ENCODE results near the gene C9orf50. TPM values are rescaled to one million over a fixed set of nuclear protein-coding genes. Genes with fewer than 3 reads are reported as not detected.

The C9orf50 gene
- total and polyA plus RNA-seq, 2 donors = 0.28 TPM; not detected in 1

GRCh38 chr9:129655154-129655553 lies 34.3 kb upstream of the C9orf50 start:
- 91% methylated on average over 7 of the region's 7 CpGs for WGBS
- Histone ChIP-seq H3K36me3 (ENCODE audit: insufficient read depth) (no peaks in the 10 kb centered on the region), H3K4me3 (ENCODE audit: low read depth, low read length) (no peak overlapping the region), H3K4me1 (ENCODE audit: insufficient read depth) (no peaks in the 10 kb centered on the region), H3K27ac (ENCODE audit: low read depth) (no peak overlapping the region)
- DNase-seq (ENCODE audit: extremely low spot score) = no peak

GRCh38 chr9:129654554-129655040 lies 33.7 kb upstream of the C9orf50 start:
- no peaks in the 10 kb centered on the region for H3K36me3 ChIP-seq (ENCODE audit: insufficient read depth)
- no peak for DNase-seq (ENCODE audit: extremely low spot score)
- 50% methylated on average over 20 of the region's 20 CpGs for WGBS
- no peak overlapping the region for H3K27ac ChIP-seq (ENCODE audit: low read depth)
- H3K4me1 ChIP-seq (ENCODE audit: insufficient read depth) = no peaks in the 10 kb centered on the region
- no peak overlapping the region for H3K4me3 ChIP-seq (ENCODE audit: low read depth, low read length)

GRCh38 chr9:129653823-129654553 lies 33.1 kb upstream of the C9orf50 start:
- H3K36me3 ChIP-seq (ENCODE audit: insufficient read depth) = no peaks in the 10 kb centered on the region
- 54% methylated on average over 19 of the region's 19 CpGs for WGBS

GRCh38 chr9:129650680-129651235 lies 29.9 kb upstream of the C9orf50 start:
- Histone ChIP-seq H3K27ac (ENCODE audit: low read depth) (no peak overlapping the region), H3K4me1 (ENCODE audit: insufficient read depth) (no peaks in the 10 kb centered on the region), H3K36me3 (ENCODE audit: insufficient read depth) (no peaks in the 10 kb centered on the region), H3K4me3 (ENCODE audit: low read depth, low read length) (no peak overlapping the region)
- no peak for DNase-seq (ENCODE audit: extremely low spot score)
- WGBS = 86% methylated on average over 10 of the region's 10 CpGs

More at GRCh38 chr9:129653823-129654553, 33.1 kb upstream of the C9orf50 start:
- no peak for DNase-seq (ENCODE audit: extremely low spot score)
- no peak overlapping the region for H3K4me3 ChIP-seq (ENCODE audit: low read depth, low read length)
- no peaks in the 10 kb centered on the region for H3K4me1 ChIP-seq (ENCODE audit: insufficient read depth)
- H3K27ac ChIP-seq (ENCODE audit: low read depth) = no peak overlapping the region

- Histone ChIP-seq H3K27ac (ENCODE audit: low read depth) (no peak overlapping the region), H3K4me3 (ENCODE audit: low read depth, low read length) (no peak overlapping the region), H3K36me3 (ENCODE audit: insufficient read depth) (no peaks in the 10 kb centered on the region), H3K4me1 (ENCODE audit: insufficient read depth) (no peaks in the 10 kb centered on the region)
- DNase-seq (ENCODE audit: extremely low spot score) = no peak
- WGBS = 85% methylated on average over 20 of the region's 20 CpGs
Observed at GRCh38 chr9:129649726-129650679, 29.1 kb upstream of the C9orf50 start.

- no peak for DNase-seq (ENCODE audit: extremely low spot score)
- Histone ChIP-seq H3K4me3 (ENCODE audit: low read depth, low read length) (no peak overlapping the region), H3K4me1 (ENCODE audit: insufficient read depth) (no peaks in the 10 kb centered on the region), H3K36me3 (ENCODE audit: insufficient read depth) (no peaks in the 10 kb centered on the region), H3K27ac (ENCODE audit: low read depth) (no peak overlapping the region)
- WGBS = 74% methylated on average over 10 of the region's 10 CpGs
Observed at GRCh38 chr9:129648764-129649115, 27.8 kb upstream of the C9orf50 start.

GRCh38 chr9:129648092-129648763 lies 27.3 kb upstream of the C9orf50 start:
- no peaks in the 10 kb centered on the region for H3K36me3 ChIP-seq (ENCODE audit: insufficient read depth)
- no peaks in the 10 kb centered on the region for H3K4me1 ChIP-seq (ENCODE audit: insufficient read depth)
- no peak overlapping the region for H3K27ac ChIP-seq (ENCODE audit: low read depth)
- 62% methylated on average over 16 of the region's 16 CpGs for WGBS
- no peak for DNase-seq (ENCODE audit: extremely low spot score)
- H3K4me3 ChIP-seq (ENCODE audit: low read depth, low read length) = no peak overlapping the region

GRCh38 chr9:129647635-129648034 lies 26.7 kb upstream of the C9orf50 start:
- Histone ChIP-seq H3K4me3 (ENCODE audit: low read depth, low read length) (no peak overlapping the region), H3K36me3 (ENCODE audit: insufficient read depth) (no peaks in the 10 kb centered on the region), H3K27ac (ENCODE audit: low read depth) (no peak overlapping the region), H3K4me1 (ENCODE audit: insufficient read depth) (no peaks in the 10 kb centered on the region)
- no peak for DNase-seq (ENCODE audit: extremely low spot score)
- whole genome bisulfite sequencing = 86% methylated on average over 10 of the region's 10 CpGs

- Histone ChIP-seq H3K4me1 (ENCODE audit: insufficient read depth) (no peaks in the 10 kb centered on the region), H3K36me3 (ENCODE audit: insufficient read depth) (no peaks in the 10 kb centered on the region), H3K4me3 (ENCODE audit: low read depth, low read length) (no peak overlapping the region), H3K27ac (ENCODE audit: low read depth) (no peak overlapping the region)
- 95% methylated on average over 7 of the region's 7 CpGs for WGBS
- DNase-seq (ENCODE audit: extremely low spot score) = no peak
Observed at GRCh38 chr9:129646654-129647053, 25.8 kb upstream of the C9orf50 start.

- 70% methylated on average over 12 of the region's 12 CpGs for WGBS
- Histone ChIP-seq H3K36me3 (ENCODE audit: insufficient read depth) (no peaks in the 10 kb centered on the region), H3K27ac (ENCODE audit: low read depth) (no peak overlapping the region), H3K4me3 (ENCODE audit: low read depth, low read length) (no peak overlapping the region), H3K4me1 (ENCODE audit: insufficient read depth) (no peaks in the 10 kb centered on the region)
- no peak for DNase-seq (ENCODE audit: extremely low spot score)
Observed at GRCh38 chr9:129646252-129646651, 25.4 kb upstream of the C9orf50 start.

GRCh38 chr9:129644902-129645301 lies 24.0 kb upstream of the C9orf50 start:
- Histone ChIP-seq H3K4me3 (ENCODE audit: low read depth, low read length) (no peak overlapping the region), H3K4me1 (ENCODE audit: insufficient read depth) (peaks cover 1% of the 10 kb centered on the region), H3K36me3 (ENCODE audit: insufficient read depth) (no peaks in the 10 kb centered on the region), H3K27ac (ENCODE audit: low read depth) (no peak overlapping the region)
- 70% methylated on average over 17 of the region's 17 CpGs for WGBS
- no peak for DNase-seq (ENCODE audit: extremely low spot score)

GRCh38 chr9:129644365-129644764 lies 23.5 kb upstream of the C9orf50 start:
- no peak for DNase-seq (ENCODE audit: extremely low spot score)
- 62% methylated on average over 11 of the region's 11 CpGs for WGBS
- Histone ChIP-seq H3K4me3 (ENCODE audit: low read depth, low read length) (no peak overlapping the region), H3K36me3 (ENCODE audit: insufficient read depth) (no peaks in the 10 kb centered on the region), H3K27ac (ENCODE audit: low read depth) (no peak overlapping the region), H3K4me1 (ENCODE audit: insufficient read depth) (peaks cover 1% of the 10 kb centered on the region)

GRCh38 chr9:129643706-129644105 lies 22.8 kb upstream of the C9orf50 start:
- peaks cover 1% of the 10 kb centered on the region for H3K4me1 ChIP-seq (ENCODE audit: insufficient read depth)
- no peaks in the 10 kb centered on the region for H3K36me3 ChIP-seq (ENCODE audit: insufficient read depth)
- H3K4me3 ChIP-seq (ENCODE audit: low read depth, low read length) = no peak overlapping the region
- no peak for DNase-seq (ENCODE audit: extremely low spot score)
- WGBS = 78% methylated on average over 10 of the region's 10 CpGs
- H3K27ac ChIP-seq (ENCODE audit: low read depth) = no peak overlapping the region

Measured in urinary bladder (tissue), 4 donors.